ENCODE data around the gene CBARP. TPM values are rescaled to one million over a fixed set of nuclear protein-coding genes. Genes with fewer than 3 reads are reported as not detected.

CBARP gene
- total RNA-seq, 1 donor from 2014 or later = 1.0 TPM

DNA sequence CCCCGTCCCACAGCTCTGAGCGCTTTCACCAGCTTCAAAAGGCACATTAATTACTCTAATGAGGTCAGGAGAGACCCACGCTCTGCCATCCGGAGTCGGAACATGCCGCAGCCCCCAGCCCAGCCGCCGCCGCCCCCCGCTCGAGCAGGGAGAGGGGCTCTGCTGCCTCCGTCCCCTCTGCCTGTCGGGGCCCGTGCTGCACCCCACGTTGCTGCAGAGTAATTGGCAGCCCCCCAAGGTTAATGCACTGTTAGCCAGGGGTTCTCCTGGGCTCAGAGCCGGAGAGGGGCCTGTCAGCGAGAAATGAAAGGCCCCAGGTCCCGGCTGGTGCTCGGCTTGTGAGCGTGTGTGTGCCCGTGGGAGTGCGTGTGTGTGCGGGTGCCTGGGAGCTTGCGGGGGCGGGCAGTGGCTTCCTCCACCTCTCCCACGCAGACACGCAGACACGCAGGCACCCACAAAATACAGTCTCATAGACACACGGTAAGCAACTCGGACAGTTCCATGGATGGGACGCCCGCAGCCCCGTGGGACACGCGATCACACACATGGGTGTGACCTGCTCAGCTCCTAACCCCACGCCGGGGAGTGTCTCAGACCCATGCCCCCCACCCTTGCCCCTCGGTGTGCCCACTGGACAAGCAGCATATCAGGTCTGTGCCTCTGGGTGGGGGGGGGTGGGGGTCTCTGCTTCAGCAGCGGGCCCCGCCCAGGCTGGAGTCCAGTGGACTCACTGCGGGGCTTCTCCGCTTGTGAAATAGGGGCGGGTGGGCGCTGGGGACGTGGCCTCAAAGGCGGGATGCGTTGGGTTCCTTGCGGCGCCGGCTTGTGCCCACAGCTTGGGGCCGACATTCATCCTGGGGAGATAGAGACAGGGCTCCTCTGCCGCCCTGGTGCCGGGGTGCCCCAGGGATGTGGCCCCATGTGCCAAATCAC, 43.1 kb upstream of the CBARP start:
- no peak for ATAC-seq

DNA sequence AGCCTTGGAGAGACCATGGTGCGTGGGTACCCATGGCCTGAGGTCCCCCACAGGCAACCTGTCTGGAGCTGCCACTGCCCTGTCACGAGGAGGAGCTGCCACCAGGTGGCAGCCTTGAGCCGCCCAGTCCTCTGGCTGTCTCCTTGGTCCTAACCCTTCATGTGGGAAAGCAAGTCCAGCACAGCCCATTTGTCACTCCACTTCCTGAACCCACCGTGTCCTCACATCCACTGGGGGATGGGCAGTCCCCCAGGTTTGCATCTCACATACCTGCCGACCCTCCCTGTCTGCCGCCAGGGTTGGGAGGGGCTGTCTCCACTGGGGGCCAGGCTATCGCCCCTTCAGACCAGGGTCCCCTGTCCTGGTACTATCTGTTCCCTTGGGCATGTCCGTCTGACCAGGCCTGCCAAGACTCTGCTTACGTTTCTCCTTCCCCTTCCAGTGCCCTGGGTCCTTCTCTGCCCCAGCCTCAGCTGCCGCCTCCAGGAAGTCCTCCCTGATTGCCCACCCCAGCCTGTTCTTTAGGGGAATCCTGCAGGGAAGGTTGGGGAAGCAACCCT, 42.1 kb upstream of the CBARP start:
- Histone ChIP-seq H3K27ac (no peak overlapping the region), H3K4me3 (no peak overlapping the region), H3K9me3 (no peaks in the 10 kb centered on the region), H3K27me3 (peaks cover 16% of the 10 kb centered on the region), H3K36me3 (peaks cover 16% of the 10 kb centered on the region), H3K4me1 (peaks cover 10% of the 10 kb centered on the region)
- TF ChIP-seq, protein P1, sequence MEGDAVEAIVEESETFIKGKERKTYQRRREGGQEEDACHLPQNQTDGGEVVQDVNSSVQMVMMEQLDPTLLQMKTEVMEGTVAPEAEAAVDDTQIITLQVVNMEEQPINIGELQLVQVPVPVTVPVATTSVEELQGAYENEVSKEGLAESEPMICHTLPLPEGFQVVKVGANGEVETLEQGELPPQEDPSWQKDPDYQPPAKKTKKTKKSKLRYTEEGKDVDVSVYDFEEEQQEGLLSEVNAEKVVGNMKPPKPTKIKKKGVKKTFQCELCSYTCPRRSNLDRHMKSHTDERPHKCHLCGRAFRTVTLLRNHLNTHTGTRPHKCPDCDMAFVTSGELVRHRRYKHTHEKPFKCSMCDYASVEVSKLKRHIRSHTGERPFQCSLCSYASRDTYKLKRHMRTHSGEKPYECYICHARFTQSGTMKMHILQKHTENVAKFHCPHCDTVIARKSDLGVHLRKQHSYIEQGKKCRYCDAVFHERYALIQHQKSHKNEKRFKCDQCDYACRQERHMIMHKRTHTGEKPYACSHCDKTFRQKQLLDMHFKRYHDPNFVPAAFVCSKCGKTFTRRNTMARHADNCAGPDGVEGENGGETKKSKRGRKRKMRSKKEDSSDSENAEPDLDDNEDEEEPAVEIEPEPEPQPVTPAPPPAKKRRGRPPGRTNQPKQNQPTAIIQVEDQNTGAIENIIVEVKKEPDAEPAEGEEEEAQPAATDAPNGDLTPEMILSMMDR (IDR thresholded peaks at IDR 0.05) = peak; percentile 97
- ATAC-seq (peak; percentile 46), DNase-seq (peak; percentile 92)
- intact Hi-C loops (cut with DNase I) = no loop called here

More for the DNA sequence above, 43.1 kb upstream of the CBARP start:
- peaks cover 22% of the 10 kb centered on the region for H3K27me3 ChIP-seq
- intact Hi-C loops (cut with DNase I) = no loop called here
- no peak overlapping the region for H3K4me3 ChIP-seq
- H3K4me1 ChIP-seq = peaks cover 8% of the 10 kb centered on the region
- H3K9me3 ChIP-seq = no peaks in the 10 kb centered on the region
- H3K27ac ChIP-seq = no peak overlapping the region
- no peak for DNase-seq
- TF ChIP-seq, protein P1 (IDR thresholded peaks at IDR 0.05) = no peak
- peaks cover 13% of the 10 kb centered on the region for H3K36me3 ChIP-seq

DNA sequence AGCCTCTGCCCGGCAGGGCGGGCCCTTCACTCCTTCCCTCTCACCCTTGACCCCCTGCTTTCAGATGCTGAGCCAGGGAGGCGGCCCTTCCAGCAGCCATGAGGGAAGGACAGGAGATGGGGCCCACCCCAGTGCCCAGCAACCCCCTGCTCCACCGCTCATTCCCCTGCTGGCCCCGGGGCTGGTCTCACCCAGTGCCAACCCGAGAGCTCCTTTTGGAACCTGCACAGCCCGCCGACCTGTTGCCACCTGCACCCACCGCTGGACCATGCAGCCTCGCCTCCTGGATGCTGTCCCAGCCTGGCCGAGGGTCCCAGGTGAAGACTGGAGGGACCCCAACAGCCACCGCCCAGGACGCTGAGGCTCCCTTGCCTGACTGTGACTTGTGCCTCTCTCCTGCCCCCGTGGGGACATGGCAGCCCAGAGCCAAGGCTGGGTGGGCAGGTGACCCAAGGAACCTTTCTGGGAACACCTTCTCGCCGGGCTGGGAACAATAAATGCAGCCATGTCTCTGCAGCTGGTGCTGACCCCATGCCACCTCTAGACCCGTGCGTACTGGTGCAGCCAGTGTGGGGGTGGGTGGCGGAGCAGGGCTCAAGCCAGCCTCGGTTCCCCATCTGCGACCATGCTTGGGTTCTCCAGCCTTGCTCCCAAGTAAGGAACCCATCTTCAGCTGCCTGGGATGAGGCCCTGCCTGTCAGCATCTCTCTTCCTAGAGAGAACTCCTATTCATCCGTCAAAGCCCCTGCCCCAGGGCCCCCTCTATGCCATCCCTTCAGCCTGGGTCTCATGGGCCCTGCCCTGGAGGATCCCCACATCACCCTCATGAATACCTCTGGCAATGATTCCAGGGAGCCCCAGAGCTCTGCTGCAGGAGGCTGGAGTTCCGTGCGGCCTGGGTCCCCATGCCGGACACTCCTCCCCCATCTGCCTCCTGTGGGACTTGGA, 41.2 kb upstream of the CBARP start:
- no peak for ATAC-seq
- DNase-seq = no peak
- Histone ChIP-seq H3K27me3 (peaks cover 7% of the 10 kb centered on the region), H3K27ac (no peak overlapping the region), H3K4me3 (no peak overlapping the region), H3K36me3 (peaks cover 25% of the 10 kb centered on the region), H3K9me3 (no peaks in the 10 kb centered on the region), H3K4me1 (peaks cover 19% of the 10 kb centered on the region)
- TF ChIP-seq, protein P1 (IDR thresholded peaks at IDR 0.05) = no peak
- intact Hi-C loops (cut with DNase I) = no loop called here

DNA sequence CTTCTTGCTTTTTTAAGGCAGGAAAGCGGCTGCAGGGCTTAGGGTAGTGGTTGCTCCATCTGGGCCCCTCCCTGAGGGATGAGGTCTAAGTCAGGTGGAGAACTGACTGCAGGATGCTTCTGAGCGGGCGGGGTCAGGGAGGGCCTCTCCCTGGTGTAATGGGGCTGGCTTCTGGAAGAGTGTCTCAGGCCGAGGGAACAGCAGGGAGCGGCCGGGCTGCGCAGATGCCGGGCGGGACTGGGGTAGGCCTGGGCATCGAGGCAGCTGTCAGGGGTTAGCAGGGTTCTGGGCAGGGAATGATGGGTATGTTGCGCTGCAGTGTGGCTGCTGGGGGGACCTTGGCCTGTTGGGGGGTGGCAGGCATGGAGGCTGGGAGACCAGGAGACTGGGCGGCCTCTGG, 40.3 kb upstream of the CBARP start:
- Histone ChIP-seq H3K4me1 (peaks cover 28% of the 10 kb centered on the region), H3K9me3 (no peaks in the 10 kb centered on the region), H3K27ac (no peak overlapping the region), H3K27me3 (no peaks in the 10 kb centered on the region), H3K4me3 (no peak overlapping the region), H3K36me3 (peaks cover 34% of the 10 kb centered on the region)
- ATAC-seq (no peak), DNase-seq (no peak)
- TF ChIP-seq, protein P1 (IDR thresholded peaks at IDR 0.05) = no peak
- intact Hi-C loops (cut with DNase I) = no loop called here

DNA sequence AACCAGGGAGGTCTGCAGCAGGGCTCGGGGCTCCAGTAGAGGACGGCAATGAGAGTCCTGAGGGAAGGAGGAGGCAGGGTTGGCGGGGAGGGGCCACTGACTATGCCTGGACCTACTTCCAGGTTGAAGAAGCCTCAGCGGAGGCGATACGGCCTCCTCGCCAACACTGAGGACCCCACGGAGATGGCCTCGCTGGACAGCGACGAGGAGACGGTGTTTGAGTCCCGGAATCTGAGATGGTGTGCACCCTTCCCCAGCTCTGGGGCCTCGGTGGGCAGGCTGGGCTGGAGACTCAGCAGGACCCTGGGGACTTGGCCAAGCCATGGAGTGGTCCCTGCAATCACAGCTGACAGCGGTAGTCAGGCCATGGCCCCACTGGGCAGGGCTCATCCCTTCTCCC, 39.3 kb upstream of the CBARP start:
- H3K27ac ChIP-seq = no peak overlapping the region
- no peaks in the 10 kb centered on the region for H3K9me3 ChIP-seq
- H3K4me3 ChIP-seq = no peak overlapping the region
- intact Hi-C loops (cut with DNase I) = no loop called here
- TF ChIP-seq, protein P1 (IDR thresholded peaks at IDR 0.05) = no peak
- peaks cover 44% of the 10 kb centered on the region for H3K36me3 ChIP-seq
- DNase-seq = no peak
- ATAC-seq = no peak
- H3K27me3 ChIP-seq = no peaks in the 10 kb centered on the region
- H3K4me1 ChIP-seq = peaks cover 38% of the 10 kb centered on the region

All from upper lobe of right lung (tissue), 1 donor.